Transverse colon (tissue), 4 donors: ENCODE results near the gene ARF4.

Source experiments
- EP300 ChIP-seq: sonication (generic); formaldehyde crosslinking; IDR thresholded peaks from one replicate; pipeline ENCODE4 v1.6.1; 2017; ENCODE audit warnings: antibody characterized with exemption, low read depth
- POLR2A ChIP-seq: fragments of 450-650 bp; IDR thresholded peaks from one replicate; pipeline ENCODE4 v1.6.1; 2016; ENCODE audit warnings: antibody characterized with exemption, mild to moderate bottlenecking, moderate library complexity
- POLR2AphosphoS5 ChIP-seq, 3 donors: sonication (generic); formaldehyde crosslinking; IDR thresholded peaks; one replicate each; pipeline ENCODE4 v1.6.1; 2016; ENCODE audit warnings: antibody characterized with exemption in 3 of 3
- TF ChIP-seq, protein P1 (sequence below), 5 experiments: fragments of 200-600 bp in 3 of 5; fragments of 450-650 bp in 2 of 5; sonication (generic) in 3 of 5; IDR thresholded peaks; 1 replicate in 2 of 5; 2 replicates in 3 of 5; pipeline ENCODE4 v1.5.1; 2016 to 2017; ENCODE audit warnings: antibody characterized with exemption in 5 of 5, inconsistent platforms in 3 of 5, mild to moderate bottlenecking in 2 of 5, moderate library complexity in 1 of 5

DNA sequence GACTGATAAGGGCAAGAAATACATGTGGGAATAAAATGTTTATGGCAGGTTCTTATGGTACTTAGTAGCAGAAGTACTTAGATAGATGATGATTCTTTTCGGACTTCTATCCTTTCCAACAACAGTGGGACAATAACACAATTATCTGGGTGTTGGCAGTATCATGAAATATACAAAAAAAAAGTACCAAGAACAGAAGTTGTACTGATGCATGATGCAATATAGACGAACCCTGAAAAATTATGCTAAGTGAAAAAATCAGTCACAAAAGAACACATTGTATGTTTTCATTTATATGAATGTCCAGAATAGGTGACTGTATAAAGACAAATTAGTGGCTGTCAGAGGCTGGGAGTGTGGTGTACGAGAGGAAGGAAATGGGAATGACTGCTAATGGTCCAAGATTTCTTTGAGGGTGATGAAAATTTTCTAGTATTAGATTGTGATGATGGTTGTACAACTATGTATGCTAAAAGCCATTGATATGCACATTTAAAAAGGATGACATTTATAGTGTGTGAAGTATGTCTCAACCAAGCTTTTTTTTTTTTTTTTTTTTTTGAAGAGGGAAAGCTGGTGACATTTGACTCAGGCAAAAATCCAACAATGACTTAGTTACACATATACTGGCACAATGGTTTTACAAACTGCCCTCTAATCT lies 21.0 kb downstream of the ARF4 start:
- TF ChIP-seq, protein P1, sequence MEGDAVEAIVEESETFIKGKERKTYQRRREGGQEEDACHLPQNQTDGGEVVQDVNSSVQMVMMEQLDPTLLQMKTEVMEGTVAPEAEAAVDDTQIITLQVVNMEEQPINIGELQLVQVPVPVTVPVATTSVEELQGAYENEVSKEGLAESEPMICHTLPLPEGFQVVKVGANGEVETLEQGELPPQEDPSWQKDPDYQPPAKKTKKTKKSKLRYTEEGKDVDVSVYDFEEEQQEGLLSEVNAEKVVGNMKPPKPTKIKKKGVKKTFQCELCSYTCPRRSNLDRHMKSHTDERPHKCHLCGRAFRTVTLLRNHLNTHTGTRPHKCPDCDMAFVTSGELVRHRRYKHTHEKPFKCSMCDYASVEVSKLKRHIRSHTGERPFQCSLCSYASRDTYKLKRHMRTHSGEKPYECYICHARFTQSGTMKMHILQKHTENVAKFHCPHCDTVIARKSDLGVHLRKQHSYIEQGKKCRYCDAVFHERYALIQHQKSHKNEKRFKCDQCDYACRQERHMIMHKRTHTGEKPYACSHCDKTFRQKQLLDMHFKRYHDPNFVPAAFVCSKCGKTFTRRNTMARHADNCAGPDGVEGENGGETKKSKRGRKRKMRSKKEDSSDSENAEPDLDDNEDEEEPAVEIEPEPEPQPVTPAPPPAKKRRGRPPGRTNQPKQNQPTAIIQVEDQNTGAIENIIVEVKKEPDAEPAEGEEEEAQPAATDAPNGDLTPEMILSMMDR (IDR thresholded peaks at IDR 0.05), result no peak
- TF ChIP-seq POLR2A (no peak), POLR2AphosphoS5 (IDR thresholded peaks at IDR 0.05) (no peak), EP300 (no peak)
